H1 (cell line): ENCODE data around the gene ARHGAP23. TPM values are rescaled to one million over a fixed set of nuclear protein-coding genes. Genes with fewer than 3 reads are reported as not detected.

ENCODE experiments used
- CTCF ChIA-PET: fragments of 300-600 bp; sonication (Branson Sonifier 250); formaldehyde crosslinking; loops from one replicate; lab custom pipeline; 2021; ENCODE audit not compliant: partially characterized antibody; lab: Charles Lee
- POLR2A ChIA-PET: fragments of 300-600 bp; sonication (Branson Sonifier 250); formaldehyde crosslinking; loops from one replicate; lab custom pipeline; 2021; ENCODE audit warnings: inconsistent platforms; ENCODE audit not compliant: partially characterized antibody; lab: Charles Lee
- DNase-seq, 2 experiments: peaks; one replicate each; pipeline versions ENCODE4 v3.0.0 to v3.0.0-alpha.2; 2010 to 2022; ENCODE audit warnings: low spot score in 2 of 2, low read depth in 1 of 2, mixed read lengths in 1 of 2
- FAIRE-seq: peaks from 2 replicates; lab custom pipeline; 2011; peaks lifted over from hg19 to GRCh38; lab: Jason Lieb, UNC
- H2AFZ ChIP-seq: 2 replicates; pipeline ENCODE4 v1.8.1; 2012; ENCODE audit warnings: low read length, inconsistent platforms
- H2AK5ac ChIP-seq: 2 replicates; pipeline ENCODE4 v1.6.1; 2013; ENCODE audit warnings: low read depth, low read length
- H2BK120ac ChIP-seq: replicated peaks from 2 replicates; pipeline ENCODE3; 2013; ENCODE audit warnings: low read depth, low read length, inconsistent platforms
- H2BK12ac ChIP-seq: 2 replicates; pipeline ENCODE4 v1.6.1; 2013; ENCODE audit warnings: low read depth, low read length
- H2BK15ac ChIP-seq: 2 replicates; pipeline ENCODE4 v1.6.1; 2013; ENCODE audit warnings: low read length
- H2BK20ac ChIP-seq: 2 replicates; pipeline ENCODE4 v1.6.1; 2013; ENCODE audit warnings: low read length
- H2BK5ac ChIP-seq: 2 replicates; pipeline ENCODE4 v1.6.1; 2013; ENCODE audit warnings: low read depth, low read length
- H3K14ac ChIP-seq: 2 replicates; pipeline ENCODE4 v1.6.1; 2013; ENCODE audit warnings: inconsistent platforms; ENCODE audit not compliant: insufficient read length
- H3K18ac ChIP-seq: 2 replicates; pipeline ENCODE4 v1.6.1; 2013; ENCODE audit warnings: low read length; ENCODE audit errors: extremely low read depth
- H3K23ac ChIP-seq: 2 replicates; pipeline ENCODE4 v1.6.1; 2013; ENCODE audit warnings: inconsistent platforms; ENCODE audit not compliant: insufficient read length
- H3K23me2 ChIP-seq: 2 replicates; pipeline ENCODE4 v1.6.1; 2013; ENCODE audit warnings: low read depth, low read length
- H3K27ac ChIP-seq: 2 replicates; pipeline ENCODE4 v1.6.1; 2011; ENCODE audit warnings: low read depth, low read length, inconsistent platforms
- H3K27me3 ChIP-seq, 4 experiments: replicated peaks in 1 of 4; 1 replicate in 1 of 4; 2 replicates in 3 of 4; pipeline versions ENCODE4 v1.6.1 to v1.8.1; 2011 to 2013; ENCODE audit warnings: low read length in 3 of 4, mild to moderate bottlenecking in 3 of 4, inconsistent platforms in 2 of 4, mixed read lengths in 2 of 4, moderate library complexity in 1 of 4; ENCODE audit not compliant: control insufficient read depth in 3 of 4, insufficient read depth in 3 of 4; ENCODE audit errors: extremely low read depth in 1 of 4
- H3K36me3 ChIP-seq, 4 experiments: 2 replicates each; pipeline versions ENCODE4 v1.6.1 to v1.8.1; 2011 to 2013; ENCODE audit warnings: mild to moderate bottlenecking in 4 of 4, low read length in 3 of 4, moderate library complexity in 2 of 4, control low read depth in 1 of 4, inconsistent platforms in 1 of 4; ENCODE audit not compliant: insufficient read depth in 4 of 4, control insufficient read depth in 2 of 4
- H3K4ac ChIP-seq: replicated peaks from 2 replicates; pipeline ENCODE3; 2013; ENCODE audit warnings: low read length, low read depth, mixed read lengths, inconsistent platforms; ENCODE audit not compliant: insufficient read length
- H3K4me1 ChIP-seq, 4 experiments: replicated peaks in 1 of 4; 1 replicate in 1 of 4; 2 replicates in 3 of 4; pipeline versions ENCODE4 v1.6.1 to v1.8.1; 2011 to 2013; ENCODE audit warnings: low read length in 3 of 4, inconsistent platforms in 2 of 4, mixed read lengths in 1 of 4; ENCODE audit not compliant: insufficient read depth in 4 of 4, control insufficient read depth in 3 of 4
- H3K4me2 ChIP-seq, 2 experiments: 2 replicates each; pipeline versions ENCODE4 v1.6.1 to v1.8.1; 2011 to 2013; ENCODE audit warnings: low read depth in 2 of 2, low read length in 2 of 2, control low read depth in 1 of 2, inconsistent platforms in 1 of 2, mild to moderate bottlenecking in 1 of 2; ENCODE audit not compliant: insufficient read depth in 1 of 2
- H3K4me3 ChIP-seq, 4 experiments: fragments of 200-600, 300-600 bp in 1 of 4; sonication (generic), shearing (Covaris generic), sonication (Bioruptor Twin) in 1 of 4; 2 replicates each; pipeline versions ENCODE4 v1.5.1 to v1.8.1; 2011 to 2016; ENCODE audit warnings: low read length in 4 of 4, low read depth in 3 of 4, control low read depth in 2 of 4, inconsistent platforms in 2 of 4, mild to moderate bottlenecking in 2 of 4, mixed read lengths in 1 of 4, moderate library complexity in 1 of 4; ENCODE audit not compliant: insufficient read depth in 2 of 4; ENCODE audit errors: extremely low read depth in 1 of 4
- H3K56ac ChIP-seq: replicated peaks from 2 replicates; pipeline ENCODE3; 2013; ENCODE audit warnings: low read depth, mild to moderate bottlenecking, mixed read lengths, low read length, inconsistent platforms; ENCODE audit not compliant: insufficient read length
- H3K79me1 ChIP-seq: 2 replicates; pipeline ENCODE4 v1.6.1; 2013; ENCODE audit warnings: low read depth, low read length, control low read depth
- H3K79me2 ChIP-seq, 2 experiments: 2 replicates each; pipeline versions ENCODE4 v1.6.1 to v1.8.1; 2012 to 2013; ENCODE audit warnings: low read length in 2 of 2, mild to moderate bottlenecking in 2 of 2, inconsistent platforms in 1 of 2; ENCODE audit not compliant: insufficient read depth in 2 of 2, control insufficient read depth in 1 of 2
- H3K9ac ChIP-seq, 4 experiments: replicated peaks in 1 of 4; 1 replicate in 1 of 4; 2 replicates in 3 of 4; pipeline versions ENCODE4 v1.6.1 to v1.8.1; 2011 to 2013; ENCODE audit warnings: low read depth in 3 of 4, low read length in 3 of 4, control low read depth in 2 of 4, mild to moderate bottlenecking in 2 of 4, moderate library complexity in 2 of 4, inconsistent platforms in 1 of 4; ENCODE audit errors: extremely low read depth in 1 of 4
- H3K9me3 ChIP-seq, 2 experiments: 2 replicates each; pipeline versions ENCODE4 v1.6.1 to v1.8.1; 2012 to 2013; ENCODE audit warnings: mild to moderate bottlenecking in 2 of 2, moderate library complexity in 2 of 2, control low read depth in 1 of 2, inconsistent platforms in 1 of 2, low read depth in 1 of 2, low read length in 1 of 2, mixed read lengths in 1 of 2; ENCODE audit not compliant: insufficient read depth in 2 of 2
- H4K20me1 ChIP-seq, 2 experiments: replicated peaks in 1 of 2; 2 replicates each; pipeline versions ENCODE3 to v1.8.1; 2011 to 2013; ENCODE audit warnings: inconsistent platforms in 2 of 2, low read length in 2 of 2, mild to moderate bottlenecking in 1 of 2; ENCODE audit not compliant: insufficient read depth in 2 of 2, control insufficient read depth in 1 of 2
- H4K5ac ChIP-seq: 2 replicates; pipeline ENCODE4 v1.6.1; 2013; ENCODE audit warnings: low read length, low read depth, mixed read lengths, inconsistent platforms; ENCODE audit not compliant: insufficient read length
- H4K8ac ChIP-seq: 2 replicates; pipeline ENCODE4 v1.8.0; 2013; ENCODE audit warnings: mild to moderate bottlenecking, moderate library complexity, low read length, inconsistent platforms; ENCODE audit not compliant: insufficient read depth; ENCODE audit errors: extremely low read depth
- H4K91ac ChIP-seq: replicated peaks from 2 replicates; pipeline ENCODE3; 2013; ENCODE audit warnings: low read length, mixed read lengths, inconsistent platforms; ENCODE audit not compliant: insufficient read length
- CHD1 ChIP-seq: IDR thresholded peaks from 2 replicates; pipeline ENCODE4 v1.6.1; 2012; ENCODE audit warnings: low read depth, low read length, improper control_type of control experiment
- KDM1A ChIP-seq: fragments of 200-600, 300-600 bp; sonication (generic); IDR thresholded peaks from 2 replicates; pipeline ENCODE4 v1.7.1; 2016; ENCODE audit warnings: mild to moderate bottlenecking, low read length, borderline replicate concordance
- PHF8 ChIP-seq: fragments of 200-600 bp; sonication (generic); conservative IDR thresholded peaks from 2 replicates; pipeline ENCODE4 v1.7.1; 2012; ENCODE audit warnings: low read depth, mild to moderate bottlenecking, inconsistent platforms, low read length, moderate library complexity
- POLR2AphosphoS5 ChIP-seq: IDR thresholded peaks from 2 replicates; pipeline ENCODE4 v1.6.1; 2011; ENCODE audit warnings: low read depth, low read length
- WGBS, 2 experiments: shearing (Covaris generic) in 1 of 2; methylation state at CpG; one replicate each; pipeline versions ENCODE4 v1.1.6 to v1.1.7; 2013 to 2015; ENCODE audit warnings: low lambda C conversion rate in 2 of 2, mixed read lengths in 2 of 2, inconsistent platforms in 1 of 2, low coverage in 1 of 2, missing lambda C conversion rate in 1 of 2; ENCODE audit not compliant: insufficient replicate concordance in 2 of 2, insufficient coverage in 1 of 2, insufficient read length in 1 of 2; ENCODE audit errors: extremely low coverage in 1 of 2, missing lambda C conversion rate in 1 of 2; 5-methylcytosine and 5-hydroxymethylcytosine counted together
- polyA plus RNA-seq, 7 experiments: library from polyadenylated mRNA; depleted of rRNA in 3 of 7; stranded (reverse) in 5 of 7; unstranded in 2 of 7; fragments of >200 nt in 5 of 7; fragments of 200-250 nt in 2 of 7; gene quantifications; 1 replicate in 5 of 7; 2 replicates in 1 of 7; 4 replicates in 1 of 7; pipeline versions ENCODE4 v1.2.1 to v1.2.3, GENCODE V29; 2011 to 2013; ENCODE audit warnings: missing spikeins in 2 of 7, mixed read lengths in 2 of 7
- total RNA-seq: library from RNA; stranded (reverse); fragmentation: NEBNext Ultra II Directional; extraction: Animal tissue kit (Norgen Biotek cat#: 25700); gene quantifications from 2 replicates; pipeline ENCODE4 v1.2.1, GENCODE V29; 2021

Gene ARHGAP23
- total and polyA plus RNA-seq, 2 of the 8 experiments (the other 6 are each of a cell fraction or from before 2014, with no cell fraction given) = 16.3 to 107 TPM

- ChIA-PET POLR2A (interaction anchor here (1.0 to 10.5 kb wide), 6 partner anchors 8 to 27 kb away, joined by 3 to 107 read pairs (median 8); no protein-coding TSS in a partner anchor), CTCF (interaction anchor here (1.0 to 12.9 kb wide), 11 partner anchors 8 to 165 kb away, joined by 3 to 204 read pairs (median 7); partner anchors contain the start of gene ARHGAP23)
- Histone ChIP-seq H3K36me3 (no peaks in the 10 kb centered on the region), H3K79me1 (peaks cover 11% of the 10 kb centered on the region), H2BK5ac (peak overlapping the region; percentile 52; the same call in 1 of the 2 replicates), H4K20me1 (peaks cover 0 to 3% of the 10 kb centered on the region in 2 experiments), H3K9me3 (no peaks in the 10 kb centered on the region), H3K14ac (no peak overlapping the region), H2BK120ac (no peak overlapping the region), H2BK20ac (peak overlapping the region; percentile 86; the same call in 1 of the 2 replicates), H2BK15ac (peak overlapping the region; percentile 88; the same call in 1 of the 2 replicates), H4K91ac (peak overlapping the region; percentile 25), H3K23me2 (no peaks in the 10 kb centered on the region), H3K79me2 (peaks cover 0 to 70% of the 10 kb centered on the region in 2 experiments; a peak in 2 of 4 replicates), H3K23ac (no peak overlapping the region), H3K4me1 (peaks cover 3 to 42% (median 23%) of the 10 kb centered on the region in 4 experiments), H2BK12ac (peak overlapping the region; percentile 90; the same call in 1 of the 2 replicates), H3K27ac (no peak overlapping the region), H2AFZ (no peak overlapping the region), H3K4me3 (no peak overlapping the region), H3K9ac (no peak overlapping the region), H3K4me2 (no peak overlapping the region), H3K18ac (peak overlapping the region; percentile 60), H3K27me3 (no peaks in the 10 kb centered on the region), H4K8ac (no peak overlapping the region), H3K56ac (no peak overlapping the region), H2AK5ac (no peak overlapping the region), H3K4ac (no peak overlapping the region), H4K5ac (no peak overlapping the region)
- 74% methylated on average over 4 of the region's 4 CpGs; no CpG with 5 or more reads in 1 of the 2 experiments for WGBS, 2 experiments
- no peak for DNase-seq
- FAIRE-seq = no peak
- TF ChIP-seq PHF8 (no peak), KDM1A (peak; percentile 85; the same call in 1 of the 2 replicates), CHD1 (no peak), POLR2AphosphoS5 (no peak)
Observed at GRCh38 chr17:38442548-38442947, 14.3 kb downstream of the ARHGAP23 start.
